Stimulated activated naive CD4-positive, alpha-beta T cell treated with Interleukin-2 at 50 U/mL for 16 hours (primary cell): Measurements from ENCODE around the gene CARNS1.
"Not testable (repeated sequence)": the region's sequence is repeated elsewhere in the genome, so short reads cannot be mapped to it uniquely, and the experiment has no call there.

ENCODE experiments used
- DNase-seq: peaks from one replicate; lab custom pipeline; 2025; lab: John Stamatoyannopoulos, UW

The CARNS1 gene

GRCh38 chr11:67396587-67397389 is 18.7 kb upstream of the CARNS1 start:
- no peak for DNase-seq

GRCh38 chr11:67397536-67397935 is 17.9 kb upstream of the CARNS1 start:
- DNase-seq, result no peak

- no peak for DNase-seq
These were observed 17.4 kb upstream of the CARNS1 start for GRCh38 chr11:67397986-67398660.

DNA sequence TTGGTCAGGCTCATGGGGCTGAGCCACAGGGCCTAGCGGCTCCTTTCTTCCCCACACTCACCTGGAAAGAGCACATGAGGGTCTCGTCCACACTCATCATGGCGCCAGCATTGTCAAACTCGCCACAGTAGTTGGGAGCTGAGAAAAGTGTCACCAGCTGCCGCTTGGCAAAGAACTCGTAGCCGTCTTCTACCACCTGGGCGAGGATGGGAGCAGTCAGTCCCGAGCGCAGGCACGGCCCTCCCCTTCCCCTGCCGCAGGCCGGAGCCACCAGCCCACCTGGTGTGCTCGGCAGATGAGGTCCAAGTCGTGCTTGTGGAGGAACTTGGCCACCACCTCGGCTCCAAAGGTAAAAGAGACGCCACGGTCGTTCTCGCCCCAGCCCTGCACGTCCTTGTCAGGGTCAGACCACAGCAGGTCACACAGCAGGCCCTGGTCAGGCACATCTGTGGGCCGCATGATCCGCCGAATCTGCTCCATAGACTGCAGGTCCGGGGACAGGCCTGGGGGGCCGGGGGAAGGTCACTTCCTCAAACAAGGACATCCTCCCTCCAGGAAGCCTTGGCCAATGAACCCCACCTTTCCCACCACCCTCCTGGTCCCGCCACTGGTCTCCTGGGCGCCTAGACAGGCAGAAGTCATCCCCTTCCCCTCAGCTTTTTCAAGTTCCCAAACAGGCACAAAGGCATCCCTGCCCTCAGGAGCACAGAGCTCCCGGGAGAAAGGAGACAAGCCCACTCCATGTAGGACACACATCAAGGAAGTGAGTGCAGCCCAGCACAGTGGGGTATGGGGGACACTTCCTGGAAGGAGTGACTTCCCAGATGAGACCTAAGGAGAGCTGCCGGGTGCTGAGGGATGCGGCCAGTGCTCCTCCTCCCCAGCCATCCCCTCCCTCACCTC is 16.6 kb upstream of the CARNS1 start:
- no peak for DNase-seq

DNA sequence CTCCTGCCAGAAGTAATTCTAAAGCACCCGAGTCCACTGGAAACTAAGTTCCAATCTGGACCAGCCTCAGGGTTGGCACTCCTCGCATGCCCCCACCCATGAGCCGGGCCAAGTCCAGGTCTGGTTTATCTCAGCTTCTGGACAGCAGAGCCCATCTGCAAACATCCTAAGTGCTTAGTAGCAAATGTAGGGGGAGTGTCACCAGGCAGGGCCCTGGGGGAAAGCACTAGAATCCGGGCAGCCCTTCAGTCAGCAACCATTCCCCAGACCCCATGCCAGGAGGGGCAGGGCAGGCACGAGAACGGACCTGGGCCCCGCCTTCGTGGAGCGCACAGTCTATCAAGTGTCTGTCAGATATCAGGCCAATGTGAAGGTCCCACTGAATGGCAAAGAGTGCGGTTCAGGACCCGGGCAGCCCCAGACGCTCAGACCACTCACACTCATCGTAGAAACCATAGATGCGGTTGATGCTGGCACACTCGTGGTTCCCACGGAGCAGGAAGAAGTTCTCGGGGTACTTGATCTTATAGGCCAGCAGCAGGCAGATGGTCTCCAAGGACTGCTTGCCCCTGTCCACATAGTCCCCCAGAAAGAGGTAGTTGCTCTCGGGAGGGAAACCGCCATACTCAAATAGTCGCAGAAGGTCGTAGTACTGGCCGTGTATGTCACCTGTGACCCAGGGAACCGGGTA is 15.1 kb upstream of the CARNS1 start:
- no peak for DNase-seq

DNA sequence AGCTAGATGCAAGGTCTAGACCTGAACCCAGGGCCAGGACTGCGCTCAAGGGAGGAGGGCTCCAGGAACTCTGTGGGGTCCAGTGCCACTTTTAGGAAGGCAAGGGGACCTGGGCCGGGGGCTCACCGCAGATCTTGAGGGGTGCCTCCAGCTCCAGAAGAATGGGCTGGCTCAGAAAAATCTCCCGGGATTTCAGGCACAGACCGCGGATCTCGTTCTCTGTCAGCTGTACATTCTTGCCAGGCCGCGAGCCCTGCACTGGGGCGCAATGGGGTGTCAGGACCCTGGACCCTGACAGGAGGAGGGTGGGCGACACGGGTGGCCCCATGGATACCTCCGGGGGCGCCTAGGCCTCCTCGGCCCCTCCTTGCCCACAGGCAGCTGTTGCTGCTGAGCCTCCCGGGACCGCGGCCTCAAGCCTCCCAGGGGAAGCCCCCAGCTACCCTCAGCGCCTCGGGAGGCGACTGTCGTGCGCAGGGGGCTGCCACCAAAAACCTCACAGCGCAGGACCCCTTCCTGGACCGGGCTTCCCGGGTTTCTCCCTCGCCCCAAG is 14.5 kb upstream of the CARNS1 start:
- DNase-seq, result no peak

DNA sequence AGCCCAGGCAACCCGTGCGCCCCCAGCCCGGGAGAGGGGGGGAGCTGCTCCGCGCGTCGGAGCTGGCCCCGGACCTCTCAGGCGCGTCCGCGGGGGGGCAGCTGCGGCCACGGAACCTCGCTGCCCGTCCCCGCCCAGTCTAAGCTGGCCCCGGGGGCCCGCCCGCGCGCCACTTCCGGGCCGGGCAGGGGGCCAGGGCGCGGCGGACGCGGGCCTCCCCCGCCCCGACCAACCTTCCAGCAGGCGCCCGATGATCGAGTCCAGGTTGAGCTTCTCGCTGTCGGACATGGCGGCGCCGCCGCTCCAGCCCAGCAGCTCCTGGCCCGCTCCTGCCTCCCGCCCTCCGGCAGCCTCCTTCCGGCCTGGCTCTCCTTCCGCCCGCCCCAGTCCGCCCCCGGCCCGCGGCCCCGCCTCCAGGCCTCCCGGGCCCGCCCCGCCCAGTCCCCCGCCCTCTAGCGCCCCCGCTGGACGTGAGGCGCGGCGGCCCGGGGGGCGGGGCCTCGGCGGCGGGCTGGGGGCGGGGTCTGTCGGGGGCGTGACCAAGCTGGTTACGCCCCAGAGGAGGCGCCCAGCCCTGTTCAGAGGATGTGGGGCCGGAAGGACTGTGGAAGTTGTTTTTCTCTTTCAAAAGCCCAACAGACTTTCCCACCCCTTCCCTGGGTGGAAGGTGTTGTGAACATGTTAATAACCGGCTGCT is 13.8 kb upstream of the CARNS1 start, which contains the start of gene PPP1CA:
Gene PPP1CA (minus strand): TSS at position 364 of the 697 bp plus-strand sequence. CDS start 76 bp downstream, at position 288.
- peak; percentile 86 for DNase-seq

GRCh38 chr11:67402192-67402839 is 13.2 kb upstream of the CARNS1 start:
- not testable (repeated sequence) for DNase-seq

DNA sequence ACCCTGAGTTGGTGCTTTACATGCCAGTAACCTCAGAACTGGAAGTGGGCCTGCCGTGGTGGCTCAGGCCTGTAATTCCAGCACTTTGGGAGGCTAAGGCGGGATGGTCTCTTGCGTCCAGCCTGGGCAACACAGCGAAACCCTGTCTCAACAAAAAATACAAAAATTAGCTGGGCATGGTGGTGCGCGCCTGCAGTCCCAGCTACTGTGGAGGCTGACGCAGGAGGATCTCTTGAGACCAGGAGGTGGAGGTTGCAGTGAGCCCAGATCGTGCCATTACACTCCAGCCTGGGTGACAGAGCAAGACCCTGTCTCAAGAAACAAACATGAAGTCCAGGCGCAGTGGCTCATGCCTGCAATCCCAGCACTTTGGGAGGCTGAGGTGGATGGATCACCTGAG is 12.4 kb upstream of the CARNS1 start:
- DNase-seq, result not testable (repeated sequence)

GRCh38 chr11:67404515-67405195 is 10.8 kb upstream of the CARNS1 start:
- peak; percentile 52 for DNase-seq

GRCh38 chr11:67405196-67405567 is 10.3 kb upstream of the CARNS1 start:
- no peak for DNase-seq

- DNase-seq, result no peak
These were observed 9.7 kb upstream of the CARNS1 start for GRCh38 chr11:67405688-67406339.

GRCh38 chr11:67406420-67406968 is 9.0 kb upstream of the CARNS1 start:
- DNase-seq, result no peak

- DNase-seq, result no peak
These were observed 8.3 kb upstream of the CARNS1 start for GRCh38 chr11:67406969-67407687.

- no peak for DNase-seq
These were observed 7.8 kb upstream of the CARNS1 start for GRCh38 chr11:67407688-67408163.

DNA sequence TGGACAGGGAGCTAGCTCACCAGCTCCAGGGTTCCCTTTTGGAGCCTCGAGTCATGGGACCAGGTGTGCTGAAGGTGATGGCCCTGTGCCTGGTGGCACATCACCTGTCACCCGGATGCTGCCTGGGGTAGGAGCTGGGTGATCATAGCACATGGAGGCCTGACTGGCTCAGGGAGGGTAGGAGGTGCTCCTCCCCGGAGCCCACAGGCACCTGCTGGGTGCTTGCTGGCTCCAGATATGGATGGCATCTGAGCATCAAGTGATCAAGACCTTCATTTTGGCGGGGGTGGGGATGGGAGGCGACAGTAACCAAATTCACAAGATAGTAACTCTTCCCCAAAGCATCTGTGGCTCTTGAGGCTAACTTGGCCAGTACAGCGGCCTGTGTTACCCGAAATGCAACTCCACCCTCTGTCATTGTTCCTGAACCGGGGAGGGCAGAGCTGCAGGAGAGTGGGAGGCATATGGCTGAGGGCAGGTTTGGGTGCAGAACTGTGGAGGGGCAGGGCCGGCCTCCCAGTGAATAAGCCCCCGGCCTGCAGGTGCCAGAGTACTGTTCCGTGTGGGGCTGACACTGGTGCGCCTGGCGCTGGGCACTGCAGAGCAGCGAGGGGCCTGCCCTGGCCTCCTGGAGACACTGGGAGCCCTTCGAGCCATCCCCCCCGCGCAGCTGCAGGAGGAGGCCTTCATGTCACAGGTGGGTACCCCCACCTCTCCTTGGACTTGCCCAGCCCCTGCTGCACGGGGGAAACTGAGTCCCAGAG is 6.9 kb upstream of the CARNS1 start:
- DNase-seq, result no peak

DNA sequence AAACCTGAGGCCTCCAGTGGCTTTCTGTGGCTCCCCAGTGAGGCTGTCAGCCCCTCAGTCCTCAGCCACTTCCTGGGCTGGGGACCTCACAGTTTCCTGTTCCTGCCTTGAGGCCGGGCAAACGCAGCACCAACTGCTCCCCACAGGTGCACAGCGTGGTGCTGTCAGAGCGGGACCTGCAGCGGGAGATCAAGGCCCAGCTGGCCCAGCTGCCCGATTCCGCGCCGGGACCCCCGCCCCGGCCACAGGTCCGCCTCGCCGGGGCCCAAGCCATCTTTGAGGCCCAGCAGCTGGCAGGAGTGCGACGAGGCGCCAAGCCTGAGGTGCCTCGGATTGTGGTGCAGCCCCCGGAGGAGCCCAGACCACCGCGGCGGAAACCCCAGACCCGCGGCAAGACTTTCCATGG is 6.2 kb upstream of the CARNS1 start:
- DNase-seq, result peak; percentile 39
